Measurements from ENCODE around the gene NFE2. TPM values are rescaled to one million over a fixed set of nuclear protein-coding genes. Genes with fewer than 3 reads are reported as not detected.

Gene NFE2
- total RNA-seq (2021) (2.4 to 3.0 TPM (median 3.0 TPM) in 3 replicates), Bru-seq, nascent RNA (percentile 43 among the genes with signal in this experiment)
- long read RNA-seq, experiment 1, transcript NFE2-202 (3 exons, 1,762 nt): major isoform, 5 of 9 reads
- long read RNA-seq, experiment 1, partial matches to known transcripts: 3 of 9 reads
- long read RNA-seq, experiment 1, other reads (novel, unspliced or antisense): 1 of 9 reads
- long read RNA-seq, experiment 2, partial matches to known transcripts: 0 of 4 reads
- long read RNA-seq, experiment 2, other reads (novel, unspliced or antisense): 0 of 4 reads
- long read RNA-seq, experiment 3, partial matches to known transcripts: 0 of 1 reads
- long read RNA-seq, experiment 3, other reads (novel, unspliced or antisense): 0 of 1 reads

DNA sequence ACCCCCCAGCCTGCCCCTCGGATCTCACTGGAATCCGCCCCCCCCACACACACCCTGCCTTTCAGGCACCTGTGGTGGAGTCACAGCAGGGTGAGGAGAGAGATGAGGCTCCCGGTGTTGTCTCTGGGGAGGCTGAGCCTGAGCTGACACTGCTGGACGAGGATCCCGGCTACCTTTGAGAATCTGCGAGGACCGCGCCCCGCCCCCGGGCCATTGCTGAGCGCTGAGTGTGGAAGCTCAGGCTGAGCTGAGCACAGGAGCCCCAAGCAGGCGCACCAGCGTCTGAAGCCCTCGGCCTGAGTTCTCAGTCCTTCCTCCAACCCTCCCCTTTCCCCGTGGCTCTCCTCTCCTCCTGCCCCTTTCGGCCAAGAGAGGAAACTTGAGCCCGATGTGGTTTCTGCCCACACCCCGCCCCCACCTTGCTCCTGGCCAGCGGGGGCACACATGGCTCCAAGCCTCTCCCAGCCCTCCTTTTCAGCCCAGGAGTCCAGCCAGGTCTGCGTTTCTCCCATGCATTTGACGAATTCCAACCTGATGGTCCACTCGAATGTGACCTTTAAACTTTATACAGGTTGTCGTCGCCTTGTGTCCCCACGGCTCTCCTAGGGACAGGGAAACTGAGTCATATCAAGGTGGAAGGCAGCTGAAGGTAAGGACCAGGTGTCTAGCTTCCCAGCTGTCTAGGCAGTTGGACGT is at the start of gene NFE2:
Gene NFE2, minus strand, starts transcription at position 284 of the 696 bp plus-strand sequence. CDS start 5,767 bp downstream, outside the sequence.
- POLR2A ChIA-PET: interaction anchor here (0.6 to 2.7 kb wide), 7 partner anchors 12 to 101 kb away, joined by 3 to 14 read pairs (median 6); partner anchors contain the start of genes CBX5, COPZ1 and HNRNPA1
- H3K27ac Mint-ChIP-seq: peak within 1 kb of the TSS; percentile 90
- H3K4me3 Mint-ChIP-seq: peak within 1 kb of the TSS; percentile 68
- peaks cover 15% of the 10 kb centered on the region for H3K27me3 Mint-ChIP-seq (ENCODE audit: low read depth)
- CTCF ChIA-PET: interaction anchor here (0.8 to 4.6 kb wide), 15 partner anchors 11 to 99 kb away, joined by 3 to 53 read pairs (median 6); partner anchors contain the start of gene COPZ1
- peaks cover 53% of the 10 kb centered on the region for H3K4me1 Mint-ChIP-seq
- H3K9me3 Mint-ChIP-seq: no peaks in the 10 kb centered on the region
- no peaks in the 10 kb centered on the region for H3K36me3 Mint-ChIP-seq
- ATAC-seq (peak; percentile 94), DNase-seq (ENCODE audit: low spot score) (peak; percentile 86)
- TF ChIP-seq ELF4 (CRISPR knock-in tag; IDR thresholded peaks at IDR 0.05; ENCODE audit: low read depth) (no peak), RORB (CRISPR knock-in tag; IDR thresholded peaks at IDR 0.05) (no peak), PRRX2 (CRISPR knock-in tag; IDR thresholded peaks at IDR 0.05) (no peak), NFATC4 (CRISPR knock-in tag; IDR thresholded peaks at IDR 0.05) (no peak), FOXP1 (CRISPR knock-in tag; IDR thresholded peaks at IDR 0.05; ENCODE audit: borderline replicate concordance) (peak; percentile 29; the same call in 1 of the 2 replicates), SOX15 (CRISPR knock-in tag; IDR thresholded peaks at IDR 0.05) (no peak), ZNF317 (CRISPR knock-in tag; IDR thresholded peaks at IDR 0.05; ENCODE audit: borderline replicate concordance, low read depth) (no peak), ZNF138 (CRISPR knock-in tag; conservative IDR thresholded peaks at IDR 0.05) (no peak), ZNF263 (CRISPR knock-in tag; IDR thresholded peaks at IDR 0.05; ENCODE audit: low read depth) (no peak), GABPB1 (CRISPR knock-in tag; IDR thresholded peaks at IDR 0.05) (no peak), ZNF423 (CRISPR knock-in tag; IDR thresholded peaks at IDR 0.05) (peak; percentile 51; the same call in 1 of the 2 replicates), SMAD3 (CRISPR knock-in tag; IDR thresholded peaks at IDR 0.05; ENCODE audit: borderline replicate concordance) (0 out of 2 replicates have a peak, but pooled peaks have one; percentile 30), HMGA2 (CRISPR knock-in tag; IDR thresholded peaks at IDR 0.05) (no peak), SMAD4 (CRISPR knock-in tag; IDR thresholded peaks at IDR 0.05) (no peak), CREB1 (CRISPR knock-in tag; IDR thresholded peaks at IDR 0.05) (peak; percentile 66; the same call in 1 of the 2 replicates), TP53 (CRISPR knock-in tag; IDR thresholded peaks at IDR 0.05) (no peak), NR1H2 (CRISPR knock-in tag; IDR thresholded peaks at IDR 0.05) (no peak), NR3C1 (CRISPR knock-in tag; conservative IDR thresholded peaks at IDR 0.05; ENCODE audit: low read depth) (no peak), ESRRA (CRISPR knock-in tag; IDR thresholded peaks at IDR 0.05; ENCODE audit: borderline replicate concordance) (no peak)
- TF ChIP-seq, protein P1, sequence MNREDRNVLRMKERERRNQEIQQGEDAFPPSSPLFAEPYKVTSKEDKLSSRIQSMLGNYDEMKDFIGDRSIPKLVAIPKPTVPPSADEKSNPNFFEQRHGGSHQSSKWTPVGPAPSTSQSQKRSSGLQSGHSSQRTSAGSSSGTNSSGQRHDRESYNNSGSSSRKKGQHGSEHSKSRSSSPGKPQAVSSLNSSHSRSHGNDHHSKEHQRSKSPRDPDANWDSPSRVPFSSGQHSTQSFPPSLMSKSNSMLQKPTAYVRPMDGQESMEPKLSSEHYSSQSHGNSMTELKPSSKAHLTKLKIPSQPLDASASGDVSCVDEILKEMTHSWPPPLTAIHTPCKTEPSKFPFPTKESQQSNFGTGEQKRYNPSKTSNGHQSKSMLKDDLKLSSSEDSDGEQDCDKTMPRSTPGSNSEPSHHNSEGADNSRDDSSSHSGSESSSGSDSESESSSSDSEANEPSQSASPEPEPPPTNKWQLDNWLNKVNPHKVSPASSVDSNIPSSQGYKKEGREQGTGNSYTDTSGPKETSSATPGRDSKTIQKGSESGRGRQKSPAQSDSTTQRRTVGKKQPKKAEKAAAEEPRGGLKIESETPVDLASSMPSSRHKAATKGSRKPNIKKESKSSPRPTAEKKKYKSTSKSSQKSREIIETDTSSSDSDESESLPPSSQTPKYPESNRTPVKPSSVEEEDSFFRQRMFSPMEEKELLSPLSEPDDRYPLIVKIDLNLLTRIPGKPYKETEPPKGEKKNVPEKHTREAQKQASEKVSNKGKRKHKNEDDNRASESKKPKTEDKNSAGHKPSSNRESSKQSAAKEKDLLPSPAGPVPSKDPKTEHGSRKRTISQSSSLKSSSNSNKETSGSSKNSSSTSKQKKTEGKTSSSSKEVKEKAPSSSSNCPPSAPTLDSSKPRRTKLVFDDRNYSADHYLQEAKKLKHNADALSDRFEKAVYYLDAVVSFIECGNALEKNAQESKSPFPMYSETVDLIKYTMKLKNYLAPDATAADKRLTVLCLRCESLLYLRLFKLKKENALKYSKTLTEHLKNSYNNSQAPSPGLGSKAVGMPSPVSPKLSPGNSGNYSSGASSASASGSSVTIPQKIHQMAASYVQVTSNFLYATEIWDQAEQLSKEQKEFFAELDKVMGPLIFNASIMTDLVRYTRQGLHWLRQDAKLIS (CRISPR knock-in tag; IDR thresholded peaks at IDR 0.05; ENCODE audit: borderline replicate concordance): no peak
- TF ChIP-seq, protein P2, sequence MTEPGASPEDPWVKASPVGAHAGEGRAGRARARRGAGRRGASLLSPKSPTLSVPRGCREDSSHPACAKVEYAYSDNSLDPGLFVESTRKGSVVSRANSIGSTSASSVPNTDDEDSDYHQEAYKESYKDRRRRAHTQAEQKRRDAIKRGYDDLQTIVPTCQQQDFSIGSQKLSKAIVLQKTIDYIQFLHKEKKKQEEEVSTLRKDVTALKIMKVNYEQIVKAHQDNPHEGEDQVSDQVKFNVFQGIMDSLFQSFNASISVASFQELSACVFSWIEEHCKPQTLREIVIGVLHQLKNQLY (CRISPR knock-in tag; IDR thresholded peaks at IDR 0.05): no peak
- TF ChIP-seq, protein P3, sequence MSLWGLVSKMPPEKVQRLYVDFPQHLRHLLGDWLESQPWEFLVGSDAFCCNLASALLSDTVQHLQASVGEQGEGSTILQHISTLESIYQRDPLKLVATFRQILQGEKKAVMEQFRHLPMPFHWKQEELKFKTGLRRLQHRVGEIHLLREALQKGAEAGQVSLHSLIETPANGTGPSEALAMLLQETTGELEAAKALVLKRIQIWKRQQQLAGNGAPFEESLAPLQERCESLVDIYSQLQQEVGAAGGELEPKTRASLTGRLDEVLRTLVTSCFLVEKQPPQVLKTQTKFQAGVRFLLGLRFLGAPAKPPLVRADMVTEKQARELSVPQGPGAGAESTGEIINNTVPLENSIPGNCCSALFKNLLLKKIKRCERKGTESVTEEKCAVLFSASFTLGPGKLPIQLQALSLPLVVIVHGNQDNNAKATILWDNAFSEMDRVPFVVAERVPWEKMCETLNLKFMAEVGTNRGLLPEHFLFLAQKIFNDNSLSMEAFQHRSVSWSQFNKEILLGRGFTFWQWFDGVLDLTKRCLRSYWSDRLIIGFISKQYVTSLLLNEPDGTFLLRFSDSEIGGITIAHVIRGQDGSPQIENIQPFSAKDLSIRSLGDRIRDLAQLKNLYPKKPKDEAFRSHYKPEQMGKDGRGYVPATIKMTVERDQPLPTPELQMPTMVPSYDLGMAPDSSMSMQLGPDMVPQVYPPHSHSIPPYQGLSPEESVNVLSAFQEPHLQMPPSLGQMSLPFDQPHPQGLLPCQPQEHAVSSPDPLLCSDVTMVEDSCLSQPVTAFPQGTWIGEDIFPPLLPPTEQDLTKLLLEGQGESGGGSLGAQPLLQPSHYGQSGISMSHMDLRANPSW (CRISPR knock-in tag; conservative IDR thresholded peaks at IDR 0.05; ENCODE audit: low read depth): no peak
- TF ChIP-seq, protein P4, sequence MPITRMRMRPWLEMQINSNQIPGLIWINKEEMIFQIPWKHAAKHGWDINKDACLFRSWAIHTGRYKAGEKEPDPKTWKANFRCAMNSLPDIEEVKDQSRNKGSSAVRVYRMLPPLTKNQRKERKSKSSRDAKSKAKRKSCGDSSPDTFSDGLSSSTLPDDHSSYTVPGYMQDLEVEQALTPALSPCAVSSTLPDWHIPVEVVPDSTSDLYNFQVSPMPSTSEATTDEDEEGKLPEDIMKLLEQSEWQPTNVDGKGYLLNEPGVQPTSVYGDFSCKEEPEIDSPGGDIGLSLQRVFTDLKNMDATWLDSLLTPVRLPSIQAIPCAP (CRISPR knock-in tag; IDR thresholded peaks at IDR 0.05): no peak
- TF ChIP-seq, protein P5, sequence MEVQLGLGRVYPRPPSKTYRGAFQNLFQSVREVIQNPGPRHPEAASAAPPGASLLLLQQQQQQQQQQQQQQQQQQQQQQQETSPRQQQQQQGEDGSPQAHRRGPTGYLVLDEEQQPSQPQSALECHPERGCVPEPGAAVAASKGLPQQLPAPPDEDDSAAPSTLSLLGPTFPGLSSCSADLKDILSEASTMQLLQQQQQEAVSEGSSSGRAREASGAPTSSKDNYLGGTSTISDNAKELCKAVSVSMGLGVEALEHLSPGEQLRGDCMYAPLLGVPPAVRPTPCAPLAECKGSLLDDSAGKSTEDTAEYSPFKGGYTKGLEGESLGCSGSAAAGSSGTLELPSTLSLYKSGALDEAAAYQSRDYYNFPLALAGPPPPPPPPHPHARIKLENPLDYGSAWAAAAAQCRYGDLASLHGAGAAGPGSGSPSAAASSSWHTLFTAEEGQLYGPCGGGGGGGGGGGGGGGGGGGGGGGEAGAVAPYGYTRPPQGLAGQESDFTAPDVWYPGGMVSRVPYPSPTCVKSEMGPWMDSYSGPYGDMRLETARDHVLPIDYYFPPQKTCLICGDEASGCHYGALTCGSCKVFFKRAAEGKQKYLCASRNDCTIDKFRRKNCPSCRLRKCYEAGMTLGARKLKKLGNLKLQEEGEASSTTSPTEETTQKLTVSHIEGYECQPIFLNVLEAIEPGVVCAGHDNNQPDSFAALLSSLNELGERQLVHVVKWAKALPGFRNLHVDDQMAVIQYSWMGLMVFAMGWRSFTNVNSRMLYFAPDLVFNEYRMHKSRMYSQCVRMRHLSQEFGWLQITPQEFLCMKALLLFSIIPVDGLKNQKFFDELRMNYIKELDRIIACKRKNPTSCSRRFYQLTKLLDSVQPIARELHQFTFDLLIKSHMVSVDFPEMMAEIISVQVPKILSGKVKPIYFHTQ (CRISPR knock-in tag; IDR thresholded peaks at IDR 0.05): no peak
- TF ChIP-seq, protein P6, sequence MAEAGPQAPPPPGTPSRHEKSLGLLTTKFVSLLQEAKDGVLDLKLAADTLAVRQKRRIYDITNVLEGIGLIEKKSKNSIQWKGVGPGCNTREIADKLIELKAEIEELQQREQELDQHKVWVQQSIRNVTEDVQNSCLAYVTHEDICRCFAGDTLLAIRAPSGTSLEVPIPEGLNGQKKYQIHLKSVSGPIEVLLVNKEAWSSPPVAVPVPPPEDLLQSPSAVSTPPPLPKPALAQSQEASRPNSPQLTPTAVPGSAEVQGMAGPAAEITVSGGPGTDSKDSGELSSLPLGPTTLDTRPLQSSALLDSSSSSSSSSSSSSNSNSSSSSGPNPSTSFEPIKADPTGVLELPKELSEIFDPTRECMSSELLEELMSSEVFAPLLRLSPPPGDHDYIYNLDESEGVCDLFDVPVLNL (CRISPR knock-in tag; IDR thresholded peaks at IDR 0.05; ENCODE audit: borderline replicate concordance, low read depth): no peak
